H1 (cell line): ENCODE data around the gene RPS6KA2. TPM values are rescaled to one million over a fixed set of nuclear protein-coding genes. Genes with fewer than 3 reads are reported as not detected.

Experiments
- CTCF ChIA-PET: fragments of 300-600 bp; sonication (Branson Sonifier 250); formaldehyde crosslinking; loops from one replicate; lab custom pipeline; 2021; ENCODE audit not compliant: partially characterized antibody; lab: Charles Lee
- POLR2A ChIA-PET: fragments of 300-600 bp; sonication (Branson Sonifier 250); formaldehyde crosslinking; loops from one replicate; lab custom pipeline; 2021; ENCODE audit warnings: inconsistent platforms; ENCODE audit not compliant: partially characterized antibody; lab: Charles Lee
- DNase-seq, 2 experiments: peaks; one replicate each; pipeline versions ENCODE4 v3.0.0 to v3.0.0-alpha.2; 2010 to 2022; ENCODE audit warnings: low spot score in 2 of 2, low read depth in 1 of 2, mixed read lengths in 1 of 2
- FAIRE-seq: peaks from 2 replicates; lab custom pipeline; 2011; peaks lifted over from hg19 to GRCh38; lab: Jason Lieb, UNC
- H2AFZ ChIP-seq: 2 replicates; pipeline ENCODE4 v1.8.1; 2012; ENCODE audit warnings: low read length, inconsistent platforms
- H2AK5ac ChIP-seq: 2 replicates; pipeline ENCODE4 v1.6.1; 2013; ENCODE audit warnings: low read depth, low read length
- H2BK120ac ChIP-seq: replicated peaks from 2 replicates; pipeline ENCODE3; 2013; ENCODE audit warnings: low read depth, low read length, inconsistent platforms
- H2BK12ac ChIP-seq: 2 replicates; pipeline ENCODE4 v1.6.1; 2013; ENCODE audit warnings: low read depth, low read length
- H2BK15ac ChIP-seq: 2 replicates; pipeline ENCODE4 v1.6.1; 2013; ENCODE audit warnings: low read length
- H2BK20ac ChIP-seq: 2 replicates; pipeline ENCODE4 v1.6.1; 2013; ENCODE audit warnings: low read length
- H2BK5ac ChIP-seq: 2 replicates; pipeline ENCODE4 v1.6.1; 2013; ENCODE audit warnings: low read depth, low read length
- H3K14ac ChIP-seq: 2 replicates; pipeline ENCODE4 v1.6.1; 2013; ENCODE audit warnings: inconsistent platforms; ENCODE audit not compliant: insufficient read length
- H3K18ac ChIP-seq: 2 replicates; pipeline ENCODE4 v1.6.1; 2013; ENCODE audit warnings: low read length; ENCODE audit errors: extremely low read depth
- H3K23ac ChIP-seq: 2 replicates; pipeline ENCODE4 v1.6.1; 2013; ENCODE audit warnings: inconsistent platforms; ENCODE audit not compliant: insufficient read length
- H3K23me2 ChIP-seq: 2 replicates; pipeline ENCODE4 v1.6.1; 2013; ENCODE audit warnings: low read depth, low read length
- H3K27ac ChIP-seq: 2 replicates; pipeline ENCODE4 v1.6.1; 2011; ENCODE audit warnings: low read depth, low read length, inconsistent platforms
- H3K27me3 ChIP-seq, 4 experiments: replicated peaks in 1 of 4; 1 replicate in 1 of 4; 2 replicates in 3 of 4; pipeline versions ENCODE4 v1.6.1 to v1.8.1; 2011 to 2013; ENCODE audit warnings: low read length in 3 of 4, mild to moderate bottlenecking in 3 of 4, inconsistent platforms in 2 of 4, mixed read lengths in 2 of 4, moderate library complexity in 1 of 4; ENCODE audit not compliant: control insufficient read depth in 3 of 4, insufficient read depth in 3 of 4; ENCODE audit errors: extremely low read depth in 1 of 4
- H3K36me3 ChIP-seq, 4 experiments: 2 replicates each; pipeline versions ENCODE4 v1.6.1 to v1.8.1; 2011 to 2013; ENCODE audit warnings: mild to moderate bottlenecking in 4 of 4, low read length in 3 of 4, moderate library complexity in 2 of 4, control low read depth in 1 of 4, inconsistent platforms in 1 of 4; ENCODE audit not compliant: insufficient read depth in 4 of 4, control insufficient read depth in 2 of 4
- H3K4ac ChIP-seq: replicated peaks from 2 replicates; pipeline ENCODE3; 2013; ENCODE audit warnings: low read length, low read depth, mixed read lengths, inconsistent platforms; ENCODE audit not compliant: insufficient read length
- H3K4me1 ChIP-seq, 4 experiments: replicated peaks in 1 of 4; 1 replicate in 1 of 4; 2 replicates in 3 of 4; pipeline versions ENCODE4 v1.6.1 to v1.8.1; 2011 to 2013; ENCODE audit warnings: low read length in 3 of 4, inconsistent platforms in 2 of 4, mixed read lengths in 1 of 4; ENCODE audit not compliant: insufficient read depth in 4 of 4, control insufficient read depth in 3 of 4
- H3K4me2 ChIP-seq, 2 experiments: 2 replicates each; pipeline versions ENCODE4 v1.6.1 to v1.8.1; 2011 to 2013; ENCODE audit warnings: low read depth in 2 of 2, low read length in 2 of 2, control low read depth in 1 of 2, inconsistent platforms in 1 of 2, mild to moderate bottlenecking in 1 of 2; ENCODE audit not compliant: insufficient read depth in 1 of 2
- H3K4me3 ChIP-seq, 4 experiments: fragments of 200-600, 300-600 bp in 1 of 4; sonication (generic), shearing (Covaris generic), sonication (Bioruptor Twin) in 1 of 4; 2 replicates each; pipeline versions ENCODE4 v1.5.1 to v1.8.1; 2011 to 2016; ENCODE audit warnings: low read length in 4 of 4, low read depth in 3 of 4, control low read depth in 2 of 4, inconsistent platforms in 2 of 4, mild to moderate bottlenecking in 2 of 4, mixed read lengths in 1 of 4, moderate library complexity in 1 of 4; ENCODE audit not compliant: insufficient read depth in 2 of 4; ENCODE audit errors: extremely low read depth in 1 of 4
- H3K56ac ChIP-seq: replicated peaks from 2 replicates; pipeline ENCODE3; 2013; ENCODE audit warnings: low read depth, mild to moderate bottlenecking, mixed read lengths, low read length, inconsistent platforms; ENCODE audit not compliant: insufficient read length
- H3K79me1 ChIP-seq: 2 replicates; pipeline ENCODE4 v1.6.1; 2013; ENCODE audit warnings: low read depth, low read length, control low read depth
- H3K79me2 ChIP-seq, 2 experiments: 2 replicates each; pipeline versions ENCODE4 v1.6.1 to v1.8.1; 2012 to 2013; ENCODE audit warnings: low read length in 2 of 2, mild to moderate bottlenecking in 2 of 2, inconsistent platforms in 1 of 2; ENCODE audit not compliant: insufficient read depth in 2 of 2, control insufficient read depth in 1 of 2
- H3K9ac ChIP-seq, 4 experiments: replicated peaks in 1 of 4; 1 replicate in 1 of 4; 2 replicates in 3 of 4; pipeline versions ENCODE4 v1.6.1 to v1.8.1; 2011 to 2013; ENCODE audit warnings: low read depth in 3 of 4, low read length in 3 of 4, control low read depth in 2 of 4, mild to moderate bottlenecking in 2 of 4, moderate library complexity in 2 of 4, inconsistent platforms in 1 of 4; ENCODE audit errors: extremely low read depth in 1 of 4
- H3K9me3 ChIP-seq, 2 experiments: 2 replicates each; pipeline versions ENCODE4 v1.6.1 to v1.8.1; 2012 to 2013; ENCODE audit warnings: mild to moderate bottlenecking in 2 of 2, moderate library complexity in 2 of 2, control low read depth in 1 of 2, inconsistent platforms in 1 of 2, low read depth in 1 of 2, low read length in 1 of 2, mixed read lengths in 1 of 2; ENCODE audit not compliant: insufficient read depth in 2 of 2
- H4K20me1 ChIP-seq, 2 experiments: replicated peaks in 1 of 2; 2 replicates each; pipeline versions ENCODE3 to v1.8.1; 2011 to 2013; ENCODE audit warnings: inconsistent platforms in 2 of 2, low read length in 2 of 2, mild to moderate bottlenecking in 1 of 2; ENCODE audit not compliant: insufficient read depth in 2 of 2, control insufficient read depth in 1 of 2
- H4K5ac ChIP-seq: 2 replicates; pipeline ENCODE4 v1.6.1; 2013; ENCODE audit warnings: low read length, low read depth, mixed read lengths, inconsistent platforms; ENCODE audit not compliant: insufficient read length
- H4K8ac ChIP-seq: 2 replicates; pipeline ENCODE4 v1.8.0; 2013; ENCODE audit warnings: mild to moderate bottlenecking, moderate library complexity, low read length, inconsistent platforms; ENCODE audit not compliant: insufficient read depth; ENCODE audit errors: extremely low read depth
- H4K91ac ChIP-seq: replicated peaks from 2 replicates; pipeline ENCODE3; 2013; ENCODE audit warnings: low read length, mixed read lengths, inconsistent platforms; ENCODE audit not compliant: insufficient read length
- BACH1 ChIP-seq: IDR thresholded peaks from 2 replicates; pipeline ENCODE4 v1.6.1; 2012; ENCODE audit warnings: low read length, improper control_type of control experiment
- MAFK ChIP-seq: IDR thresholded peaks from 2 replicates; pipeline ENCODE4 v1.6.1; 2012; ENCODE audit warnings: low read depth, mild to moderate bottlenecking, improper control_type of control experiment, low read length
- ZNF274 ChIP-seq: IDR thresholded peaks from 2 replicates; pipeline ENCODE4 v1.7.0; 2012; ENCODE audit warnings: low read length, borderline replicate concordance; ENCODE audit errors: extremely low read depth
- WGBS, 2 experiments: shearing (Covaris generic) in 1 of 2; methylation state at CpG; one replicate each; pipeline versions ENCODE4 v1.1.6 to v1.1.7; 2013 to 2015; ENCODE audit warnings: low lambda C conversion rate in 2 of 2, mixed read lengths in 2 of 2, inconsistent platforms in 1 of 2, low coverage in 1 of 2, missing lambda C conversion rate in 1 of 2; ENCODE audit not compliant: insufficient replicate concordance in 2 of 2, insufficient coverage in 1 of 2, insufficient read length in 1 of 2; ENCODE audit errors: extremely low coverage in 1 of 2, missing lambda C conversion rate in 1 of 2; 5-methylcytosine and 5-hydroxymethylcytosine counted together
- polyA plus RNA-seq, 7 experiments: library from polyadenylated mRNA; depleted of rRNA in 3 of 7; stranded (reverse) in 5 of 7; unstranded in 2 of 7; fragments of >200 nt in 5 of 7; fragments of 200-250 nt in 2 of 7; gene quantifications; 1 replicate in 5 of 7; 2 replicates in 1 of 7; 4 replicates in 1 of 7; pipeline versions ENCODE4 v1.2.1 to v1.2.3, GENCODE V29; 2011 to 2013; ENCODE audit warnings: missing spikeins in 2 of 7, mixed read lengths in 2 of 7
- total RNA-seq: library from RNA; stranded (reverse); fragmentation: NEBNext Ultra II Directional; extraction: Animal tissue kit (Norgen Biotek cat#: 25700); gene quantifications from 2 replicates; pipeline ENCODE4 v1.2.1, GENCODE V29; 2021

RPS6KA2 gene
- total and polyA plus RNA-seq, 2 of the 8 experiments (the other 6 are each of a cell fraction or from before 2014, with no cell fraction given) = 8.8 to 25.7 TPM

DNA sequence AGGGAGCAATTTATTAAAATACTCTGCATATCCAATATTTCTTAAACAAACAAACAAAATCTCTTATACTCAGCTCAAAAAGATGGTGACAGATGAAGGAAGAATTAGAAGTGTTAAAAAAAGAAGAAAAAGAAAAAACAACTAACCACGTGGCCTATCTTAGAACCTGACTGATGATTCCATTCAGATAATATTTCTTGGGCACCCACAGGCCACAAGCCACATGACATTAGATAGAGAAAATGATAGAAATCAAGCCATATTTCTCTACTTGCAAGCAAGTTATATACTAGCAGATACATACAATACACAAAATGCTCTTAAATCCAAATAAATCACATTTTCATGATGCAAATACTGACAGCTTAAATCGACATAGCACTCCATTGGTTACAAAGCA, 26.1 kb downstream of the RPS6KA2 start:
- Histone ChIP-seq H2BK120ac (no peak overlapping the region), H3K4me2 (no peak overlapping the region), H3K36me3 (no peaks in the 10 kb centered on the region), H2BK20ac (no peak overlapping the region), H3K9ac (no peak overlapping the region), H4K20me1 (peaks cover 5 to 14% of the 10 kb centered on the region in 2 experiments), H3K79me2 (peaks cover 0 to 28% of the 10 kb centered on the region in 2 experiments), H3K79me1 (peaks cover 7% of the 10 kb centered on the region; the same call in 1 of the 2 replicates), H3K4ac (no peak overlapping the region), H3K27me3 (no peaks in the 10 kb centered on the region; a peak in 1 of 7 replicates)
- TF ChIP-seq MAFK = no peak
- TF ChIP-seq BACH1 = no peak
- no peak for TF ChIP-seq ZNF274
- TF ChIP-seq, all 59 proteins: peak for 0
- Histone ChIP-seq H3K18ac (no peak overlapping the region), H3K14ac (no peak overlapping the region), H2BK5ac (no peak overlapping the region), H3K23ac (no peak overlapping the region), H2BK12ac (no peak overlapping the region), H3K4me1 (peaks cover 0 to 5% (median 0%) of the 10 kb centered on the region in 4 experiments; a peak in 5 of 7 replicates), H2AK5ac (no peak overlapping the region), H4K8ac (no peak overlapping the region), H2BK15ac (no peak overlapping the region), H3K23me2 (no peaks in the 10 kb centered on the region), H2AFZ (no peak overlapping the region), H3K4me3 (no peak overlapping the region), H3K27ac (no peak overlapping the region), H4K91ac (no peak overlapping the region), H3K9me3 (no peaks in the 10 kb centered on the region), H3K56ac (no peak overlapping the region), H4K5ac (no peak overlapping the region)
- DNase-seq (no peak), FAIRE-seq (no peak)
- POLR2A ChIA-PET = interaction anchor here (0.6 kb wide), 1 partner anchor 23 kb away, joined by 5 read pairs; no protein-coding TSS in a partner anchor
- 88% methylated on average over 2 of the region's 2 CpGs; no CpG with 5 or more reads in 1 of the 2 experiments for WGBS, 2 experiments
- CTCF ChIA-PET = interaction anchor here (0.9 kb wide), 1 partner anchor 27 kb away, joined by 3 read pairs; no protein-coding TSS in a partner anchor
